GM23338 (cell line): ENCODE data around the gene TMEM138. TPM values are rescaled to one million over a fixed set of nuclear protein-coding genes. Genes with fewer than 3 reads are reported as not detected.

Source experiments
- ATAC-seq: fragments of 200-7000 bp; cut with Tn5 transposase; 3 replicates; pipeline ENCODE4 v1.9.1; 2020
- DNase-seq: peaks from one replicate; pipeline ENCODE4 v3.0.0-alpha.2; 2015; ENCODE audit warnings: low spot score
- H2AFZ ChIP-seq: fragments of 200-600 bp; sonication (generic); 2 replicates; pipeline ENCODE4 v1.8.0; 2016; ENCODE audit warnings: antibody characterized with exemption, mild to moderate bottlenecking, moderate library complexity
- H3F3A ChIP-seq: fragments of 200-600 bp; sonication (generic); replicated peaks from 2 replicates; pipeline ENCODE4 v1.8.0; 2017; ENCODE audit warnings: antibody characterized with exemption, mixed run types, low read depth
- H3K27ac ChIP-seq: fragments of 200-600 bp; sonication (generic); 2 replicates; pipeline ENCODE4 v1.6.1; 2016; ENCODE audit warnings: low read depth
- H3K27me3 ChIP-seq: fragments of 200-600 bp; sonication (generic); 2 replicates; pipeline ENCODE4 v1.8.0; 2016; ENCODE audit warnings: mild to moderate bottlenecking, mixed run types, moderate library complexity; ENCODE audit not compliant: insufficient read depth
- H3K36me3 ChIP-seq: fragments of 200-600 bp; sonication (generic); 2 replicates; pipeline ENCODE4 v1.8.0; 2016; ENCODE audit warnings: mild to moderate bottlenecking; ENCODE audit not compliant: insufficient read depth
- H3K4me1 ChIP-seq: fragments of 200-600 bp; sonication (generic); 2 replicates; pipeline ENCODE4 v1.8.0; 2016; ENCODE audit warnings: mild to moderate bottlenecking, moderate library complexity; ENCODE audit not compliant: insufficient read depth
- H3K4me2 ChIP-seq: fragments of 200-600 bp; sonication (generic); 2 replicates; pipeline ENCODE4 v1.7.1; 2017; ENCODE audit warnings: mixed run types
- H3K4me3 ChIP-seq: fragments of 200-600 bp; sonication (generic); 2 replicates; pipeline ENCODE4 v1.6.1; 2016; ENCODE audit warnings: mixed run types
- H3K79me2 ChIP-seq: fragments of 200-600 bp; sonication (generic); replicated peaks from 2 replicates; pipeline ENCODE4 v1.8.0; 2017; ENCODE audit warnings: mild to moderate bottlenecking; ENCODE audit not compliant: insufficient read depth
- H3K9me2 ChIP-seq: fragments of 200-600 bp; sonication (generic); 2 replicates; pipeline ENCODE4 v1.8.0; 2017; ENCODE audit not compliant: insufficient read depth
- H4K20me1 ChIP-seq: fragments of 200-600 bp; sonication (generic); replicated peaks from 2 replicates; pipeline ENCODE4 v1.8.0; 2017; ENCODE audit warnings: mild to moderate bottlenecking; ENCODE audit not compliant: insufficient read depth
- H3K27ac Mint-ChIP-seq: 2 replicates; pipeline ENCODE4 v1.8.0; 2020; ENCODE audit warnings: inconsistent platforms, mild to moderate bottlenecking, moderate library complexity, mixed read lengths
- H3K27me3 Mint-ChIP-seq: 3 replicates; pipeline ENCODE4 v1.8.0; 2022; ENCODE audit warnings: low read depth, mild to moderate bottlenecking, moderate library complexity, mixed read lengths, inconsistent platforms; ENCODE audit not compliant: insufficient read depth, poor library complexity
- H3K36me3 Mint-ChIP-seq: 3 replicates; pipeline ENCODE4 v1.8.0; 2021; ENCODE audit warnings: low read depth, mild to moderate bottlenecking, inconsistent platforms, moderate library complexity, mixed read lengths
- H3K4me1 Mint-ChIP-seq: 3 replicates; pipeline ENCODE4 v1.8.0; 2020; ENCODE audit warnings: mild to moderate bottlenecking, inconsistent platforms, mixed read lengths
- H3K4me3 Mint-ChIP-seq: 3 replicates; pipeline ENCODE4 v1.8.0; 2021; ENCODE audit warnings: moderate library complexity, mild to moderate bottlenecking, inconsistent platforms, mixed read lengths
- H3K9me3 Mint-ChIP-seq: 3 replicates; pipeline ENCODE4 v1.8.0; 2020; ENCODE audit warnings: moderate library complexity, mild to moderate bottlenecking, inconsistent platforms, mixed read lengths
- CREB1 ChIP-seq: fragments of 250-450 bp; sonication (Bioruptor Pico); IDR thresholded peaks from 2 replicates; pipeline ENCODE4 v1.5.0; 2020; ENCODE audit warnings: low read depth, mild to moderate bottlenecking, moderate library complexity
- STAT1 ChIP-seq: IDR thresholded peaks from one replicate; pipeline ENCODE4 v1.6.1; 2016; ENCODE audit warnings: antibody characterized with exemption; ENCODE audit not compliant: unreplicated experiment
- polyA plus RNA-seq: library from polyadenylated mRNA; unstranded; fragments of >200 nt; fragmentation: Nextera tagmentation; extraction: Ambion mirVana; gene quantifications from 2 replicates; pipeline ENCODE4 v1.2.1, GENCODE V29; 2016
- total RNA-seq: library from RNA; depleted of rRNA; stranded (reverse); fragments of >200 nt; shearing (Covaris generic); gene quantifications from 2 replicates; pipeline ENCODE4 v1.2.3, GENCODE V29; 2014
- TF ChIP-seq, protein P1 (sequence below): fragments of 250-450 bp; sonication (Bioruptor Pico); IDR thresholded peaks from 2 replicates; pipeline ENCODE4 v1.5.0; 2020; ENCODE audit warnings: mild to moderate bottlenecking, moderate library complexity
- TF ChIP-seq, protein P2 (sequence below), 2 experiments: fragments of 200-600 bp in 1 of 2; sonication (generic) in 1 of 2; conservative IDR thresholded peaks; 2 replicates each; pipeline versions ENCODE4 v1.5.1 to v1.6.1; 2016 to 2017; ENCODE audit warnings: antibody characterized with exemption in 2 of 2, low read depth in 2 of 2, mild to moderate bottlenecking in 2 of 2, moderate library complexity in 1 of 2
- TF ChIP-seq, protein P3 (sequence below): IDR thresholded peaks from one replicate; pipeline ENCODE4 v1.6.1; 2018; ENCODE audit warnings: antibody characterized with exemption; ENCODE audit not compliant: unreplicated experiment

The TMEM138 gene
- total and polyA plus RNA-seq, 2 experiments from 2014 or later = 30.2 to 32.1 TPM

DNA sequence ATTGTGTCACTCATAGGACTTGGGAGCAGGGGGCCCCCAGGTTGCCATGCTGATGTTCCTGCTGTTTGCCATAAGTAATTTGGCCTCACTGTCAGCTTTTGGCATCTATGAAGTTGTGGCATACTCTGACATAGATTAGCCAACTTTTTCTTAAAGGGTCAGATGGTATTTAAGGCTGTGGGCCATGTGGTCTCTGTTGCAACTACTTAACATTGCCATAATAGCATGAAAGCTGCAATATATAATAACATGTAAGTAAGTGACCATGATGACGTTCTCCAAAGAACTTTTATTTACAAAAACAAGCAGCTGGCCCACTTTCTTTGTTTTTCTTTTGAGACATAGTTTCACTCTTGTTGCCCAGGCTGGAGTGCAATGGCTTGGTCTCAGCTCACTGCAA, 28.0 kb downstream of the TMEM138 start:
- Histone ChIP-seq H3K4me3 (no peak overlapping the region), H3K27me3 (no peaks in the 10 kb centered on the region), H3K36me3 (peaks cover 7% of the 10 kb centered on the region; the same call in 1 of the 2 replicates), H3K27ac (no peak overlapping the region), H4K20me1 (no peaks in the 10 kb centered on the region), H2AFZ (no peak overlapping the region), H3K4me1 (peaks cover 4% of the 10 kb centered on the region; the same call in 1 of the 2 replicates), H3K79me2 (no peaks in the 10 kb centered on the region), H3K9me2 (no peaks in the 10 kb centered on the region), H3F3A (peaks cover 18% of the 10 kb centered on the region; the same call in 1 of the 2 replicates), H3K4me2 (no peak overlapping the region)
- Mint-ChIP-seq H3K27ac (no peak overlapping the region), H3K27me3 (peaks cover 26% of the 10 kb centered on the region), H3K36me3 (peaks cover 15% of the 10 kb centered on the region), H3K4me1 (peaks cover 14% of the 10 kb centered on the region), H3K9me3 (peaks cover 11% of the 10 kb centered on the region; the same call in 1 of the 3 replicates), H3K4me3 (no peak overlapping the region)
- DNase-seq (no peak), ATAC-seq (no peak)
- no peak for TF ChIP-seq CREB1 (CRISPR knock-in tag)
- TF ChIP-seq, protein P1, sequence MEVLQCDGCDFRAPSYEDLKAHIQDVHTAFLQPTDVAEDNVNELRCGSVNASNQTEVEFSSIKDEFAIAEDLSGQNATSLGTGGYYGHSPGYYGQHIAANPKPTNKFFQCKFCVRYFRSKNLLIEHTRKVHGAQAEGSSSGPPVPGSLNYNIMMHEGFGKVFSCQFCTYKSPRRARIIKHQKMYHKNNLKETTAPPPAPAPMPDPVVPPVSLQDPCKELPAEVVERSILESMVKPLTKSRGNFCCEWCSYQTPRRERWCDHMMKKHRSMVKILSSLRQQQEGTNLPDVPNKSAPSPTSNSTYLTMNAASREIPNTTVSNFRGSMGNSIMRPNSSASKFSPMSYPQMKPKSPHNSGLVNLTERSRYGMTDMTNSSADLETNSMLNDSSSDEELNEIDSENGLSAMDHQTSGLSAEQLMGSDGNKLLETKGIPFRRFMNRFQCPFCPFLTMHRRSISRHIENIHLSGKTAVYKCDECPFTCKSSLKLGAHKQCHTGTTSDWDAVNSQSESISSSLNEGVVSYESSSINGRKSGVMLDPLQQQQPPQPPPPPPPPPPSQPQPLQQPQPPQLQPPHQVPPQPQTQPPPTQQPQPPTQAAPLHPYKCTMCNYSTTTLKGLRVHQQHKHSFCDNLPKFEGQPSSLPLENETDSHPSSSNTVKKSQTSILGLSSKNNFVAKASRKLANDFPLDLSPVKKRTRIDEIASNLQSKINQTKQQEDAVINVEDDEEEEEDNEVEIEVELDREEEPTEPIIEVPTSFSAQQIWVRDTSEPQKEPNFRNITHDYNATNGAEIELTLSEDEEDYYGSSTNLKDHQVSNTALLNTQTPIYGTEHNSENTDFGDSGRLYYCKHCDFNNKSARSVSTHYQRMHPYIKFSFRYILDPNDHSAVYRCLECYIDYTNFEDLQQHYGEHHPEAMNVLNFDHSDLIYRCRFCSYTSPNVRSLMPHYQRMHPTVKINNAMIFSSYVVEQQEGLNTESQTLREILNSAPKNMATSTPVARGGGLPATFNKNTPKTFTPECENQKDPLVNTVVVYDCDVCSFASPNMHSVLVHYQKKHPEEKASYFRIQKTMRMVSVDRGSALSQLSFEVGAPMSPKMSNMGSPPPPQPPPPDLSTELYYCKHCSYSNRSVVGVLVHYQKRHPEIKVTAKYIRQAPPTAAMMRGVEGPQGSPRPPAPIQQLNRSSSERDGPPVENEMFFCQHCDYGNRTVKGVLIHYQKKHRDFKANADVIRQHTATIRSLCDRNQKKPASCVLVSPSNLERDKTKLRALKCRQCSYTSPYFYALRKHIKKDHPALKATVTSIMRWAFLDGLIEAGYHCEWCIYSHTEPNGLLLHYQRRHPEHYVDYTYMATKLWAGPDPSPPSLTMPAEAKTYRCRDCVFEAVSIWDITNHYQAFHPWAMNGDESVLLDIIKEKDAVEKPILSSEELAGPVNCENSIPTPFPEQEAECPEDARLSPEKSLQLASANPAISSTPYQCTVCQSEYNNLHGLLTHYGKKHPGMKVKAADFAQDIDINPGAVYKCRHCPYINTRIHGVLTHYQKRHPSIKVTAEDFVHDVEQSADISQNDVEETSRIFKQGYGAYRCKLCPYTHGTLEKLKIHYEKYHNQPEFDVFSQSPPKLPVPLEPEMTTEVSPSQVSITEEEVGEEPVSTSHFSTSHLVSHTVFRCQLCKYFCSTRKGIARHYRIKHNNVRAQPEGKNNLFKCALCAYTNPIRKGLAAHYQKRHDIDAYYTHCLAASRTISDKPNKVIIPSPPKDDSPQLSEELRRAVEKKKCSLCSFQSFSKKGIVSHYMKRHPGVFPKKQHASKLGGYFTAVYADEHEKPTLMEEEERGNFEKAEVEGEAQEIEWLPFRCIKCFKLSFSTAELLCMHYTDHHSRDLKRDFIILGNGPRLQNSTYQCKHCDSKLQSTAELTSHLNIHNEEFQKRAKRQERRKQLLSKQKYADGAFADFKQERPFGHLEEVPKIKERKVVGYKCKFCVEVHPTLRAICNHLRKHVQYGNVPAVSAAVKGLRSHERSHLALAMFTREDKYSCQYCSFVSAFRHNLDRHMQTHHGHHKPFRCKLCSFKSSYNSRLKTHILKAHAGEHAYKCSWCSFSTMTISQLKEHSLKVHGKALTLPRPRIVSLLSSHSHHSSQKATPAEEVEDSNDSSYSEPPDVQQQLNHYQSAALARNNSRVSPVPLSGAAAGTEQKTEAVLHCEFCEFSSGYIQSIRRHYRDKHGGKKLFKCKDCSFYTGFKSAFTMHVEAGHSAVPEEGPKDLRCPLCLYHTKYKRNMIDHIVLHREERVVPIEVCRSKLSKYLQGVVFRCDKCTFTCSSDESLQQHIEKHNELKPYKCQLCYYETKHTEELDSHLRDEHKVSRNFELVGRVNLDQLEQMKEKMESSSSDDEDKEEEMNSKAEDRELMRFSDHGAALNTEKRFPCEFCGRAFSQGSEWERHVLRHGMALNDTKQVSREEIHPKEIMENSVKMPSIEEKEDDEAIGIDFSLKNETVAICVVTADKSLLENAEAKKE (CRISPR knock-in tag) = no peak

DNA sequence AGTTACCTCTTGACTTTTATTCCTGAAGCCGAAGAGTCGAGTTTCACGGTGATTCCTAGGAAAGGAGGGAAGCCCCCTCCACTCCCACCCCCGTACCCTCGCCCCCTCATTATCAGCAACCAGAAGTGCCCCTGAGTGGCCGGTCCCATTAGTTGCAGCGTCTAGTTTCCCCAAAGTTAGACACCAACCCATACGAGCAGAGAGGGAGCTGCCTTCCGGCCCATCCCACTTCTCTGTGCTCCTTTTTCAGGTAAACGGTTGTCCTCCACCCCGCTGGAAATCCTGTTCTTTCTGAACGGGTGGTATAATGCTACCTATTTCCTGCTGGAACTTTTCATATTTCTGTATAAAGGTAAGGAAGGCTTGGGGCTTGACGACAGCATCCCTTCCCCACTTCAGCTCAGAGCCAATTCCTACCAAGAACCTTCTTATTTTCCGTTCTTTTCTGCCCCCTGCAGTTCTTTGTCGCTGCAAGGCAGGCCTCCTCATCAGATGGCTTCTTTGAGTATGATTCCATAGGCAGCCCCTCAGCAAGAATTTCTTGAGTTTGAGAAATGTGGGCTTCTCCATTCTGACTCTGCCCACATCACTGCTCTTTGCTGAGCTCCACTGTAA, 30.9 kb downstream of the TMEM138 start:
- Histone ChIP-seq H3F3A (peaks cover 18% of the 10 kb centered on the region; the same call in 1 of the 2 replicates), H3K4me1 (peaks cover 4% of the 10 kb centered on the region; the same call in 1 of the 2 replicates), H3K9me2 (no peaks in the 10 kb centered on the region), H3K27ac (peak overlapping the region; percentile 70; the same call in 1 of the 2 replicates), H3K36me3 (peaks cover 10% of the 10 kb centered on the region; the same call in 1 of the 2 replicates), H3K4me3 (peak overlapping the region; percentile 90), H2AFZ (peak overlapping the region; percentile 99), H3K79me2 (no peaks in the 10 kb centered on the region), H3K4me2 (peak overlapping the region; percentile 95), H3K27me3 (no peaks in the 10 kb centered on the region), H4K20me1 (no peaks in the 10 kb centered on the region)
- peak; percentile 26 for ATAC-seq
- TF ChIP-seq, protein P2, sequence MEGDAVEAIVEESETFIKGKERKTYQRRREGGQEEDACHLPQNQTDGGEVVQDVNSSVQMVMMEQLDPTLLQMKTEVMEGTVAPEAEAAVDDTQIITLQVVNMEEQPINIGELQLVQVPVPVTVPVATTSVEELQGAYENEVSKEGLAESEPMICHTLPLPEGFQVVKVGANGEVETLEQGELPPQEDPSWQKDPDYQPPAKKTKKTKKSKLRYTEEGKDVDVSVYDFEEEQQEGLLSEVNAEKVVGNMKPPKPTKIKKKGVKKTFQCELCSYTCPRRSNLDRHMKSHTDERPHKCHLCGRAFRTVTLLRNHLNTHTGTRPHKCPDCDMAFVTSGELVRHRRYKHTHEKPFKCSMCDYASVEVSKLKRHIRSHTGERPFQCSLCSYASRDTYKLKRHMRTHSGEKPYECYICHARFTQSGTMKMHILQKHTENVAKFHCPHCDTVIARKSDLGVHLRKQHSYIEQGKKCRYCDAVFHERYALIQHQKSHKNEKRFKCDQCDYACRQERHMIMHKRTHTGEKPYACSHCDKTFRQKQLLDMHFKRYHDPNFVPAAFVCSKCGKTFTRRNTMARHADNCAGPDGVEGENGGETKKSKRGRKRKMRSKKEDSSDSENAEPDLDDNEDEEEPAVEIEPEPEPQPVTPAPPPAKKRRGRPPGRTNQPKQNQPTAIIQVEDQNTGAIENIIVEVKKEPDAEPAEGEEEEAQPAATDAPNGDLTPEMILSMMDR (conservative IDR thresholded peaks at IDR 0.05; ENCODE audit: low read depth in 2 of 2) = peak; percentile 7 to 42; a peak in 3 of 4 replicates
- TF ChIP-seq, protein P3, sequence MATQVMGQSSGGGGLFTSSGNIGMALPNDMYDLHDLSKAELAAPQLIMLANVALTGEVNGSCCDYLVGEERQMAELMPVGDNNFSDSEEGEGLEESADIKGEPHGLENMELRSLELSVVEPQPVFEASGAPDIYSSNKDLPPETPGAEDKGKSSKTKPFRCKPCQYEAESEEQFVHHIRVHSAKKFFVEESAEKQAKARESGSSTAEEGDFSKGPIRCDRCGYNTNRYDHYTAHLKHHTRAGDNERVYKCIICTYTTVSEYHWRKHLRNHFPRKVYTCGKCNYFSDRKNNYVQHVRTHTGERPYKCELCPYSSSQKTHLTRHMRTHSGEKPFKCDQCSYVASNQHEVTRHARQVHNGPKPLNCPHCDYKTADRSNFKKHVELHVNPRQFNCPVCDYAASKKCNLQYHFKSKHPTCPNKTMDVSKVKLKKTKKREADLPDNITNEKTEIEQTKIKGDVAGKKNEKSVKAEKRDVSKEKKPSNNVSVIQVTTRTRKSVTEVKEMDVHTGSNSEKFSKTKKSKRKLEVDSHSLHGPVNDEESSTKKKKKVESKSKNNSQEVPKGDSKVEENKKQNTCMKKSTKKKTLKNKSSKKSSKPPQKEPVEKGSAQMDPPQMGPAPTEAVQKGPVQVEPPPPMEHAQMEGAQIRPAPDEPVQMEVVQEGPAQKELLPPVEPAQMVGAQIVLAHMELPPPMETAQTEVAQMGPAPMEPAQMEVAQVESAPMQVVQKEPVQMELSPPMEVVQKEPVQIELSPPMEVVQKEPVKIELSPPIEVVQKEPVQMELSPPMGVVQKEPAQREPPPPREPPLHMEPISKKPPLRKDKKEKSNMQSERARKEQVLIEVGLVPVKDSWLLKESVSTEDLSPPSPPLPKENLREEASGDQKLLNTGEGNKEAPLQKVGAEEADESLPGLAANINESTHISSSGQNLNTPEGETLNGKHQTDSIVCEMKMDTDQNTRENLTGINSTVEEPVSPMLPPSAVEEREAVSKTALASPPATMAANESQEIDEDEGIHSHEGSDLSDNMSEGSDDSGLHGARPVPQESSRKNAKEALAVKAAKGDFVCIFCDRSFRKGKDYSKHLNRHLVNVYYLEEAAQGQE = no peak
- no peak for TF ChIP-seq CREB1 (CRISPR knock-in tag)
- TF ChIP-seq STAT1 = no peak
- H3K4me1 Mint-ChIP-seq = peaks cover 14% of the 10 kb centered on the region
- peaks cover 20% of the 10 kb centered on the region for H3K27me3 Mint-ChIP-seq
- H3K4me3 Mint-ChIP-seq = peak overlapping the region; percentile 98
- peak overlapping the region; percentile 94 for H3K27ac Mint-ChIP-seq
- DNase-seq = peak; percentile 43
- H3K9me3 Mint-ChIP-seq = peaks cover 11% of the 10 kb centered on the region; the same call in 1 of the 3 replicates
- peaks cover 39% of the 10 kb centered on the region for H3K36me3 Mint-ChIP-seq
